DND-41 (cell line): Measurements from ENCODE around the gene CITED2.

Source experiments
- CTCF ChIP-seq: IDR thresholded peaks from 2 replicates; pipeline ENCODE4 v1.5.1; 2012; ENCODE audit warnings: borderline replicate concordance, low read length, moderate library complexity, mild to moderate bottlenecking; ENCODE audit not compliant: poor library complexity, severe bottlenecking; ENCODE audit errors: extremely low read depth
- EZH2 ChIP-seq: IDR thresholded peaks from 3 replicates; pipeline ENCODE4 v1.6.1; 2012; ENCODE audit warnings: borderline replicate concordance, low read depth, mild to moderate bottlenecking, moderate library complexity, low read length, inconsistent platforms; ENCODE audit not compliant: severe bottlenecking

GRCh38 chr6:139374357-139375225 lies at the start of gene CITED2:
- TF ChIP-seq CTCF: peak; percentile 8
- no peak for TF ChIP-seq EZH2
